ENCODE results near the gene PLVAP.
A peak's percentile ranks its signal among the peaks of the same experiment; 100 is the strongest.

Gene PLVAP

GRCh38 chr19:17303167-17303939 is 73.8 kb downstream of the PLVAP start, which contains the start of gene ABHD8:
ABHD8 (minus strand) TSS chr19:17303425; CDS start chr19:17301616, 1,809 bp downstream.
- TF ChIP-seq, protein P1, sequence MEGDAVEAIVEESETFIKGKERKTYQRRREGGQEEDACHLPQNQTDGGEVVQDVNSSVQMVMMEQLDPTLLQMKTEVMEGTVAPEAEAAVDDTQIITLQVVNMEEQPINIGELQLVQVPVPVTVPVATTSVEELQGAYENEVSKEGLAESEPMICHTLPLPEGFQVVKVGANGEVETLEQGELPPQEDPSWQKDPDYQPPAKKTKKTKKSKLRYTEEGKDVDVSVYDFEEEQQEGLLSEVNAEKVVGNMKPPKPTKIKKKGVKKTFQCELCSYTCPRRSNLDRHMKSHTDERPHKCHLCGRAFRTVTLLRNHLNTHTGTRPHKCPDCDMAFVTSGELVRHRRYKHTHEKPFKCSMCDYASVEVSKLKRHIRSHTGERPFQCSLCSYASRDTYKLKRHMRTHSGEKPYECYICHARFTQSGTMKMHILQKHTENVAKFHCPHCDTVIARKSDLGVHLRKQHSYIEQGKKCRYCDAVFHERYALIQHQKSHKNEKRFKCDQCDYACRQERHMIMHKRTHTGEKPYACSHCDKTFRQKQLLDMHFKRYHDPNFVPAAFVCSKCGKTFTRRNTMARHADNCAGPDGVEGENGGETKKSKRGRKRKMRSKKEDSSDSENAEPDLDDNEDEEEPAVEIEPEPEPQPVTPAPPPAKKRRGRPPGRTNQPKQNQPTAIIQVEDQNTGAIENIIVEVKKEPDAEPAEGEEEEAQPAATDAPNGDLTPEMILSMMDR (IDR thresholded peaks at IDR 0.05; ENCODE audit: unreplicated experiment in 3 of 3), result peak; percentile 73 to 78 (median 74)
- Mint-ChIP-seq H3K36me3 (ENCODE audit: low read depth) (peaks cover 11% of the 10 kb centered on the region), H3K4me1 (peaks cover 44% of the 10 kb centered on the region), H3K27me3 (ENCODE audit: low read depth) (no peaks in the 10 kb centered on the region), H3K27ac (peak within 1 kb of the TSS; percentile 79 to 91 (median 86)), H3K4me3 (peak within 1 kb of the TSS; percentile 80 to 95 (median 94)), H3K9me3 (no peaks in the 10 kb centered on the region)

DNA sequence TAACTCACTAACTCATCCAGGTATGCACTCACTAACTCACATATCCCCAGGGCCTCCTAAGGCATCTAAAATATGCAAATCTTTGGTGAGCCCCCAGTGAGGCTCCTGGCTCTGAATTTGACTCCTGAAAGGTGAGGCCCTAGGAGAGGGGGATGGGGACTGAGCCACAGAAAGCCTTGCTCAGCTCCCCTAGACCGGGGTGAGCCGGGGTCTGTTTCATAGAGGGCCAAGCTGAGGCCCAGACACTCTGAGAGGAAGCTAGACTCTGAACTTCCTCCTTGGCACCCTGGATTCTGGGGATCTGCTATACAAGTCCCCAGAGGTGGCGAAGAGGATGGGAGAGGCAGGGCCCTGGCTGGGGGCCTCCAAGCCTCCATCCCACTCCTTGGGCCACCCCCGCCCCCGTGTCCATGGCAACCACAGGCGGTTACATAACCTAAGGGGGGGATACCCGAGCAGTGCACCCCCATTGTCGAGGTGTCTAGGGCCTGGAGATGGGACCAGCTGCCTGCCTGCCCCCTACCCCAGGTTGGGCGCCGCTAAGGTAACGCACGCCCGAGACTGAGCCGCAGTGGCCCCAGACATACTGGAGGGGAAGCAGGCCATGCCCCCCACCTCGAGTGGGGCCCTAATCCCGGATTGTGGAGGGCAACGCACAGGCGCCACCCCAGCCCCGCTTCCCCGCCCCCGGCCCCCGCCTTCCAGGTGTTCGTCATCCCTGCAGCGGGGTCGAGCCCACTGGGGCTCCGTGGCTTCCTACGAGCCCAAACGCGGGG is 74.6 kb downstream of the PLVAP start:
- Mint-ChIP-seq H3K27ac (no peak overlapping the region), H3K9me3 (no peaks in the 10 kb centered on the region), H3K27me3 (ENCODE audit: low read depth) (no peaks in the 10 kb centered on the region), H3K36me3 (ENCODE audit: low read depth) (peaks cover 15% of the 10 kb centered on the region), H3K4me1 (peaks cover 39% of the 10 kb centered on the region), H3K4me3 (peak overlapping the region; percentile 80 to 94 (median 87))
- TF ChIP-seq, protein P1 (IDR thresholded peaks at IDR 0.05; ENCODE audit: unreplicated experiment in 3 of 3), result no peak

Measured in nephron (organoid).